NT2/D1 (cell line): ENCODE results near the gene KIR3DL2.
"Not testable (repeated sequence)": the region's sequence is repeated elsewhere in the genome, so short reads cannot be mapped to it uniquely, and the experiment has no call there.

Experiments
- SUZ12 ChIP-seq: IDR thresholded peaks from 2 replicates; pipeline ENCODE4 v1.6.1; 2011; ENCODE audit not compliant: insufficient read length, insufficient read depth; ENCODE audit errors: extremely low read depth
- YY1 ChIP-seq: IDR thresholded peaks from 2 replicates; pipeline ENCODE4 v1.6.1; 2011; ENCODE audit not compliant: insufficient read length, insufficient read depth
- ZNF274 ChIP-seq: IDR thresholded peaks from 2 replicates; pipeline ENCODE4 v1.6.1; 2011; ENCODE audit warnings: mild to moderate bottlenecking, low read depth, low read length

- TF ChIP-seq ZNF274, YY1, SUZ12: not testable (repeated sequence)
Observed at GRCh38 chr19:54816251-54816650, 34.0 kb upstream of the KIR3DL2 start, which contains the start of gene KIR3DL1.
